ENCODE measurements around the gene VIPR2. TPM values are rescaled to one million over a fixed set of nuclear protein-coding genes. Genes with fewer than 3 reads are reported as not detected.

The VIPR2 gene
- polyA plus RNA-seq, 1 experiment = not detected

DNA sequence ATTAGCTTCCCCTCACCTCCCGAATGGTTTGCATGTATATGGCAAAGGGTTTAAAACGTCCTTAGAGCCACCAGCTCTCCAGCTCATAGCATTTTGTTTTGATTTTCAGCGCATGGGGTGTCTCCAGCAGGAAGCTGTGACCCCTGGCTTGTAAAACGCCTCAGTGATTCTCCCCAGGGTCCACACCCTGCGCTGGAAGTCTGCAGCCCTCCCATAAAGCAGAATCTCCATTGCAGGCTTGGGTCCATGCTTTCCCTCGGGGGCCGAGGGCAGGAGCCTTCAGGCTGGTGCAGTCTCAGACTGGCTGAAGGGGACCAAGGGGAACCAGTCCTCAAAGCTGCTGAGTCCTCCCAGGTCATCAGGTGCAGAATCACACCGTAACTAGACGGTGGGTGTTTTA lies 109.7 kb downstream of the VIPR2 start:
- Histone ChIP-seq H3K36me3 (ENCODE audit: control insufficient read depth, insufficient read depth, low read length) (no peaks in the 10 kb centered on the region), H3K27me3 (ENCODE audit: control insufficient read depth, insufficient read depth, low read length) (no peaks in the 10 kb centered on the region), H3K4me3 (ENCODE audit: low read depth, low read length) (no peak overlapping the region)
- ChIA-PET CTCF (no interaction called here), POLR2A (no interaction called here)
- TF ChIP-seq, protein P1, sequence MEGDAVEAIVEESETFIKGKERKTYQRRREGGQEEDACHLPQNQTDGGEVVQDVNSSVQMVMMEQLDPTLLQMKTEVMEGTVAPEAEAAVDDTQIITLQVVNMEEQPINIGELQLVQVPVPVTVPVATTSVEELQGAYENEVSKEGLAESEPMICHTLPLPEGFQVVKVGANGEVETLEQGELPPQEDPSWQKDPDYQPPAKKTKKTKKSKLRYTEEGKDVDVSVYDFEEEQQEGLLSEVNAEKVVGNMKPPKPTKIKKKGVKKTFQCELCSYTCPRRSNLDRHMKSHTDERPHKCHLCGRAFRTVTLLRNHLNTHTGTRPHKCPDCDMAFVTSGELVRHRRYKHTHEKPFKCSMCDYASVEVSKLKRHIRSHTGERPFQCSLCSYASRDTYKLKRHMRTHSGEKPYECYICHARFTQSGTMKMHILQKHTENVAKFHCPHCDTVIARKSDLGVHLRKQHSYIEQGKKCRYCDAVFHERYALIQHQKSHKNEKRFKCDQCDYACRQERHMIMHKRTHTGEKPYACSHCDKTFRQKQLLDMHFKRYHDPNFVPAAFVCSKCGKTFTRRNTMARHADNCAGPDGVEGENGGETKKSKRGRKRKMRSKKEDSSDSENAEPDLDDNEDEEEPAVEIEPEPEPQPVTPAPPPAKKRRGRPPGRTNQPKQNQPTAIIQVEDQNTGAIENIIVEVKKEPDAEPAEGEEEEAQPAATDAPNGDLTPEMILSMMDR (IDR thresholded peaks at IDR 0.05; ENCODE audit: insufficient read depth, low read depth, low read length) = no peak
- DNase-seq (ENCODE audit: low read depth) = no peak

DNA sequence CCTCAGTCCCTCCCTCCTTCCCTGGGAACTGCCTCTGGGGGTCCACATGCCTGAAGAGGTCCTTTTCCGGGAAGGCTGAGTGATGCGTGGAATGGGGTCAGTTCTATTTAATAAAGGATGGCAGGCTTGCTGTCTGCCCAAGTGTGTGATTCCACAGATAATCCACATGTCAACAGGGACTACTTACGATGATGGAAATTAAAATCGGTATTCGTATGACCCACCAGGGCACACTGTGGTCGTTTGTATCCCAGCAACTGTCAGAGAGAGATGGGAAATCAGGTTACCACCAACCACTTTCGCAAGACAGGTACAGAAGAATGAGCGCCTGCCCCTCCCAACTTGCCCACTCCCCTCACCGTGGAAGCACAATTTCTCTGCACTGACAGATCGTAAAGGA lies 110.3 kb downstream of the VIPR2 start:
- POLR2A ChIA-PET = no interaction called here
- CTCF ChIA-PET = no interaction called here
- Histone ChIP-seq H3K27me3 (ENCODE audit: control insufficient read depth, insufficient read depth, low read length) (no peaks in the 10 kb centered on the region), H3K4me3 (ENCODE audit: low read depth, low read length) (no peak overlapping the region), H3K36me3 (ENCODE audit: control insufficient read depth, insufficient read depth, low read length) (no peaks in the 10 kb centered on the region)
- TF ChIP-seq, protein P1 (IDR thresholded peaks at IDR 0.05; ENCODE audit: insufficient read depth, low read depth, low read length) = no peak
- no peak for DNase-seq (ENCODE audit: low read depth)

DNA sequence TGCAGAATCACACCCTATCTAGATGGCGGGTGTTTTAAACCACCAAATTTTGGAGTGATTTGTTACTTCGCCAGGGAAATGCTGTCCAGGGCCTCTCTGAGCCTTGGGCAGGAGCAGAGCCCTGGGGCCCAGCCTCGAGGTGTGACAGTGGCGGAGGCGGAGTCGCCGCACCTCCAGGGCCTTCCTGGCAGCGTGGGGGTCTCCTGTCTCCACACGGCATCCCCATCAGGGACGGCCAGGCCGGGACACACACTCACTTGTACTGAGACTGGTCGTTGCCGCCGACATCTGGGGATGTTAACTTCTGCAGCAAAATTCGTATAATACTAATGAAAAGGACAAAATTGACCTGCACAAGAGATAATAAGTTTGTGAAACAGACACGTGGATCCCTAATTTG lies 110.7 kb downstream of the VIPR2 start:
- Histone ChIP-seq H3K36me3 (ENCODE audit: control insufficient read depth, insufficient read depth, low read length) (no peaks in the 10 kb centered on the region), H3K4me3 (ENCODE audit: low read depth, low read length) (no peak overlapping the region), H3K27me3 (ENCODE audit: control insufficient read depth, insufficient read depth, low read length) (no peaks in the 10 kb centered on the region)
- DNase-seq (ENCODE audit: low read depth) = no peak
- POLR2A ChIA-PET = no interaction called here
- CTCF ChIA-PET = no interaction called here
- TF ChIP-seq, protein P1 (IDR thresholded peaks at IDR 0.05; ENCODE audit: insufficient read depth, low read depth, low read length) = no peak

DNA sequence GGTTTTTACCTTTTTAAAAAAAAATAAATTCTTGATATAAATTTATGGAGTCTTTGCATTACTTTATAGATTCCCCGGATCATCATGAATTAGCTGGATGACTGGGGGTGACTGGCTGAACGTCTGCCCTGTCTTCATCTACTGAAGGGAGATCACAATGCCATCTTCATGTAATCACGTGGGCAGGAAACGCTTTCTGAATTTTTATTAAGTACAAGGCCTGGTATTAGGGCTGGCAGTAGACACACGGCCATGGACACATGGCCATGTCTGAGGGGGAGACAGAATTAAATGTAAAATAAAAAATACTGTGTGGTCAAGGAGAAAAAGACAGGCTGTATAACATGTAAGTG lies 111.2 kb downstream of the VIPR2 start:
- H3K27me3 ChIP-seq (ENCODE audit: control insufficient read depth, insufficient read depth, low read length) = no peaks in the 10 kb centered on the region
- ChIA-PET POLR2A (no interaction called here), CTCF (no interaction called here)
- no peak overlapping the region for H3K4me3 ChIP-seq (ENCODE audit: low read depth, low read length)
- DNase-seq (ENCODE audit: low read depth) = no peak
- no peaks in the 10 kb centered on the region for H3K36me3 ChIP-seq (ENCODE audit: control insufficient read depth, insufficient read depth, low read length)
- TF ChIP-seq, protein P1 (IDR thresholded peaks at IDR 0.05; ENCODE audit: insufficient read depth, low read depth, low read length) = no peak

GRCh38 chr7:159032753-159033472 lies 111.8 kb downstream of the VIPR2 start:
- Histone ChIP-seq H3K4me3 (ENCODE audit: low read depth, low read length) (no peak overlapping the region), H3K36me3 (ENCODE audit: control insufficient read depth, insufficient read depth, low read length) (no peaks in the 10 kb centered on the region), H3K27me3 (ENCODE audit: control insufficient read depth, insufficient read depth, low read length) (no peaks in the 10 kb centered on the region)
- ChIA-PET CTCF (no interaction called here), POLR2A (no interaction called here)
- TF ChIP-seq, protein P1 (IDR thresholded peaks at IDR 0.05; ENCODE audit: insufficient read depth, low read depth, low read length) = no peak
- no peak for DNase-seq (ENCODE audit: low read depth)
